ENCODE measurements around the gene IL11.

DNA sequence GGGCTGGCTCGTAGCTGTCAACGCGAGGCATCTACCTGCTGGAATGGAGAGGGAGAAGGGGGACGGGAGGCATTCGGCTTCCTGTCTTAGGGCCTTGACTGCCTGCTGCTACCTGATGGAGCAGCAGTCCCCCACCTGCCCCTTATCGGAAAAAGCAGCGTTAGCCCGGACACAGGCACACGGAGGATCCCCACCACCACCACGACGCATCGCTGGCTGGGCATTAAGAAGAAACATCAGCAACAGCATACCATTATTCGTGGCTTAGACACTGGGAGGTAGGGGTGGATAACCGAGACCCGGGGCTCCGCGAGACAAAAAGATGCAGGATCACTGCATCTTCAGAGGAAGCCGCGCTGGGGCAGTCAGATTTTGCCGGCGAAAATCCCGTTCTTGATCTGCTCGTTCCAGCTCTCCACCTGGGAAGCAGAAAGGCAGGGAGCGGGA, 16.9 kb downstream of the IL11 start:
- TF ChIP-seq, protein P1, sequence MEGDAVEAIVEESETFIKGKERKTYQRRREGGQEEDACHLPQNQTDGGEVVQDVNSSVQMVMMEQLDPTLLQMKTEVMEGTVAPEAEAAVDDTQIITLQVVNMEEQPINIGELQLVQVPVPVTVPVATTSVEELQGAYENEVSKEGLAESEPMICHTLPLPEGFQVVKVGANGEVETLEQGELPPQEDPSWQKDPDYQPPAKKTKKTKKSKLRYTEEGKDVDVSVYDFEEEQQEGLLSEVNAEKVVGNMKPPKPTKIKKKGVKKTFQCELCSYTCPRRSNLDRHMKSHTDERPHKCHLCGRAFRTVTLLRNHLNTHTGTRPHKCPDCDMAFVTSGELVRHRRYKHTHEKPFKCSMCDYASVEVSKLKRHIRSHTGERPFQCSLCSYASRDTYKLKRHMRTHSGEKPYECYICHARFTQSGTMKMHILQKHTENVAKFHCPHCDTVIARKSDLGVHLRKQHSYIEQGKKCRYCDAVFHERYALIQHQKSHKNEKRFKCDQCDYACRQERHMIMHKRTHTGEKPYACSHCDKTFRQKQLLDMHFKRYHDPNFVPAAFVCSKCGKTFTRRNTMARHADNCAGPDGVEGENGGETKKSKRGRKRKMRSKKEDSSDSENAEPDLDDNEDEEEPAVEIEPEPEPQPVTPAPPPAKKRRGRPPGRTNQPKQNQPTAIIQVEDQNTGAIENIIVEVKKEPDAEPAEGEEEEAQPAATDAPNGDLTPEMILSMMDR (IDR thresholded peaks at IDR 0.05): no peak
- no peak for TF ChIP-seq POLR2A (IDR thresholded peaks at IDR 0.05)
